Neural progenitor cell (in vitro differentiated cells): Measurements from ENCODE around the gene LYAR.

Source experiments
- EZH2 ChIP-seq: fragments of 200-600 bp; sonication (generic); IDR thresholded peaks from 2 replicates; pipeline ENCODE4 v1.6.1; 2017; ENCODE audit warnings: antibody characterized with exemption, mild to moderate bottlenecking, moderate library complexity
- EZH2phosphoT487 ChIP-seq: fragments of 200-600 bp; sonication (generic); IDR thresholded peaks from 2 replicates; pipeline ENCODE4 v1.6.1; 2017; ENCODE audit warnings: antibody characterized with exemption
- TF ChIP-seq, protein P1 (sequence below): fragments of 200-600 bp; sonication (generic); IDR thresholded peaks from 2 replicates; pipeline ENCODE4 v1.5.1; 2017; ENCODE audit warnings: antibody characterized with exemption, mild to moderate bottlenecking

GRCh38 chr4:4248029-4248884 lies 41.7 kb downstream of the LYAR start, which contains the start of gene TMEM128:
- TF ChIP-seq, protein P1, sequence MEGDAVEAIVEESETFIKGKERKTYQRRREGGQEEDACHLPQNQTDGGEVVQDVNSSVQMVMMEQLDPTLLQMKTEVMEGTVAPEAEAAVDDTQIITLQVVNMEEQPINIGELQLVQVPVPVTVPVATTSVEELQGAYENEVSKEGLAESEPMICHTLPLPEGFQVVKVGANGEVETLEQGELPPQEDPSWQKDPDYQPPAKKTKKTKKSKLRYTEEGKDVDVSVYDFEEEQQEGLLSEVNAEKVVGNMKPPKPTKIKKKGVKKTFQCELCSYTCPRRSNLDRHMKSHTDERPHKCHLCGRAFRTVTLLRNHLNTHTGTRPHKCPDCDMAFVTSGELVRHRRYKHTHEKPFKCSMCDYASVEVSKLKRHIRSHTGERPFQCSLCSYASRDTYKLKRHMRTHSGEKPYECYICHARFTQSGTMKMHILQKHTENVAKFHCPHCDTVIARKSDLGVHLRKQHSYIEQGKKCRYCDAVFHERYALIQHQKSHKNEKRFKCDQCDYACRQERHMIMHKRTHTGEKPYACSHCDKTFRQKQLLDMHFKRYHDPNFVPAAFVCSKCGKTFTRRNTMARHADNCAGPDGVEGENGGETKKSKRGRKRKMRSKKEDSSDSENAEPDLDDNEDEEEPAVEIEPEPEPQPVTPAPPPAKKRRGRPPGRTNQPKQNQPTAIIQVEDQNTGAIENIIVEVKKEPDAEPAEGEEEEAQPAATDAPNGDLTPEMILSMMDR = peak; percentile 18
- TF ChIP-seq EZH2 (peak; percentile 63), EZH2phosphoT487 (no peak)
